SIG-M5 treated with dmso at 0.1 percent for 504 hours (cell line): ENCODE data around the gene SCN4A.
"Not testable (repeated sequence)": the region's sequence is repeated elsewhere in the genome, so short reads cannot be mapped to it uniquely, and the experiment has no call there.

Source experiments
- DNase-seq: peaks from one replicate; lab custom pipeline; 2025; ENCODE audit not compliant: unreplicated experiment; lab: John Stamatoyannopoulos, UW

SCN4A gene

GRCh38 chr17:63939401-63939800, 33.3 kb downstream of the SCN4A start:
- no peak for DNase-seq

- no peak for DNase-seq
These were observed 34.8 kb downstream of the SCN4A start for GRCh38 chr17:63937920-63938319.

GRCh38 chr17:63937319-63937718, 35.4 kb downstream of the SCN4A start:
- DNase-seq, result no peak

- DNase-seq, result no peak
These were observed 38.3 kb downstream of the SCN4A start for GRCh38 chr17:63934183-63935112.

- no peak for DNase-seq
These were observed 39.1 kb downstream of the SCN4A start for GRCh38 chr17:63933598-63933997.

GRCh38 chr17:63932721-63933120, 40.0 kb downstream of the SCN4A start:
- no peak for DNase-seq

GRCh38 chr17:63931981-63932561, 40.6 kb downstream of the SCN4A start, which contains the start of gene CD79B:
CD79B (minus strand) TSS chr17:63932331; CDS start chr17:63932261, 70 bp downstream.
- no peak for DNase-seq

- peak; percentile 46 for DNase-seq
These were observed 41.7 kb downstream of the SCN4A start for GRCh38 chr17:63930951-63931575.

- DNase-seq, result no peak
These were observed 42.6 kb downstream of the SCN4A start for GRCh38 chr17:63929860-63930766.

- no peak for DNase-seq
These were observed 43.6 kb downstream of the SCN4A start for GRCh38 chr17:63928966-63929695.

GRCh38 chr17:63928172-63928666, 44.5 kb downstream of the SCN4A start:
- DNase-seq, result no peak

- DNase-seq, result no peak
These were observed 45.1 kb downstream of the SCN4A start for GRCh38 chr17:63927464-63928171.

- DNase-seq, result no peak
These were observed 46.6 kb downstream of the SCN4A start for GRCh38 chr17:63926164-63926563.

GRCh38 chr17:63925615-63926014, 47.1 kb downstream of the SCN4A start:
- DNase-seq, result no peak

GRCh38 chr17:63922402-63922801, 50.3 kb downstream of the SCN4A start:
- not testable (repeated sequence) for DNase-seq

GRCh38 chr17:63920779-63921178, 51.9 kb downstream of the SCN4A start:
- not testable (repeated sequence) for DNase-seq

GRCh38 chr17:63920050-63920449, 52.7 kb downstream of the SCN4A start:
- not testable (repeated sequence) for DNase-seq

GRCh38 chr17:63919311-63919723, 53.4 kb downstream of the SCN4A start:
- peak; percentile 70 for DNase-seq

GRCh38 chr17:63918789-63919305, 53.9 kb downstream of the SCN4A start, which contains the start of gene GH1:
GH1 (minus strand) TSS chr17:63918839; CDS start chr17:63918776, 63 bp downstream.
- not testable (repeated sequence) for DNase-seq
